HCT116 (cell line): ENCODE results near the gene FAM193A. TPM values are rescaled to one million over a fixed set of nuclear protein-coding genes. Genes with fewer than 3 reads are reported as not detected.

Experiments used
- ATAC-seq: fragments of 200-7000 bp; cut with Tn5 transposase; 2 replicates; pipeline ENCODE4 v1.9.1; 2020; ENCODE audit warnings: mild to moderate bottlenecking, moderate library complexity
- BruUV-seq: library from RNA; stranded (reverse); fragments of 400-500 nt; replicated peaks from 2 replicates; lab custom pipeline; 2021; lab: Mats Ljungman, UMichigan
- CTCF ChIA-PET: fragments of 300-600 bp; sonication (Branson Sonifier 250); formaldehyde crosslinking; loops from one replicate; lab custom pipeline; 2021; ENCODE audit warnings: antibody characterized with exemption; lab: Charles Lee
- POLR2A ChIA-PET: fragments of 300-600, 350-600 bp; sonication (Branson Sonifier 250); formaldehyde crosslinking; loops from one replicate; lab custom pipeline; 2021; ENCODE audit warnings: antibody characterized with exemption; lab: Charles Lee
- RAD21 ChIA-PET, 2 experiments: fragments of 300-600 bp; sonication (Branson Sonifier 250); formaldehyde crosslinking; loops; one replicate each; lab custom pipeline; 2023; ENCODE audit warnings: low total read pairs in 2 of 2; ENCODE audit not compliant: uncharacterized antibody in 2 of 2, unreplicated experiment in 2 of 2, low non-redundant PET in 1 of 2; lab: Charles Lee
- DNase-seq: peaks from one replicate; pipeline ENCODE4 v3.0.0-alpha.2; 2010; ENCODE audit warnings: low read depth, low spot score
- H2AFZ ChIP-seq: fragments of 200-600 bp; shearing (Covaris generic), sonication (generic); 2 replicates; pipeline ENCODE4 v1.6.1; 2017; ENCODE audit warnings: low read depth, mixed run types, mixed read lengths, antibody characterized with exemption, low read length; ENCODE audit not compliant: poor library complexity, severe bottlenecking
- H3K27ac ChIP-seq: 2 replicates; pipeline ENCODE4 v1.5.1; 2012; ENCODE audit warnings: low read depth, low read length
- H3K27me3 ChIP-seq: fragments of 200-600 bp; sonication (generic); 2 replicates; pipeline ENCODE4 v1.6.1; 2016; ENCODE audit warnings: mixed run types, low read length, mixed read lengths; ENCODE audit not compliant: insufficient read depth
- H3K36me3 ChIP-seq, 2 experiments: fragments of 200-500 bp in 1 of 2; fragments of 200-600 bp in 1 of 2; sonication (Bioruptor generic) in 1 of 2; sonication (generic) in 1 of 2; 2 replicates each; pipeline versions ENCODE4 v1.5.1 to v1.6.1; 2014 to 2016; ENCODE audit warnings: low read length in 2 of 2, inconsistent platforms in 1 of 2, mixed read lengths in 1 of 2, mixed run types in 1 of 2; ENCODE audit not compliant: insufficient read depth in 2 of 2, control insufficient read depth in 1 of 2
- H3K4me1 ChIP-seq, 2 experiments: fragments of 200-600 bp in 1 of 2; sonication (generic) in 1 of 2; 2 replicates each; pipeline versions ENCODE4 v1.5.1 to v1.6.1; 2012 to 2017; ENCODE audit warnings: low read length in 2 of 2, inconsistent platforms in 1 of 2, mild to moderate bottlenecking in 1 of 2, mixed read lengths in 1 of 2, mixed run types in 1 of 2, moderate library complexity in 1 of 2; ENCODE audit not compliant: insufficient read depth in 2 of 2, control insufficient read depth in 1 of 2
- H3K4me2 ChIP-seq: fragments of 200-600 bp; sonication (generic); 2 replicates; pipeline ENCODE4 v1.6.1; 2017; ENCODE audit warnings: mixed run types, low read length, mixed read lengths
- H3K4me3 ChIP-seq, 2 experiments: fragments of 200-600 bp in 1 of 2; sonication (generic) in 1 of 2; replicated peaks in 1 of 2; 2 replicates each; pipeline ENCODE4 v1.5.1; 2011 to 2016; ENCODE audit warnings: low read length in 2 of 2, control low read depth in 1 of 2, low read depth in 1 of 2, mild to moderate bottlenecking in 1 of 2, mixed read lengths in 1 of 2, mixed run types in 1 of 2
- H3K79me2 ChIP-seq: fragments of 200-600 bp; sonication (generic); 2 replicates; pipeline ENCODE4 v1.6.1; 2017; ENCODE audit warnings: mild to moderate bottlenecking, mixed run types, low read length, moderate library complexity, mixed read lengths; ENCODE audit not compliant: insufficient read depth
- H3K9ac ChIP-seq: fragments of 200-600 bp; sonication (generic); 2 replicates; pipeline ENCODE4 v1.6.1; 2016; ENCODE audit warnings: low read length, mixed read lengths
- H3K9me2 ChIP-seq: fragments of 200-600 bp; sonication (generic), shearing (Covaris generic); 2 replicates; pipeline ENCODE4 v1.6.1; 2017; ENCODE audit warnings: mixed run types, mild to moderate bottlenecking, moderate library complexity; ENCODE audit not compliant: insufficient read depth
- H3K9me3 ChIP-seq, 2 experiments: fragments of 200-500 bp in 1 of 2; fragments of 200-600 bp in 1 of 2; sonication (Bioruptor generic) in 1 of 2; sonication (generic) in 1 of 2; 2 replicates each; pipeline ENCODE4 v1.6.1; 2014 to 2017; ENCODE audit warnings: low read length in 2 of 2, mixed read lengths in 2 of 2, inconsistent platforms in 1 of 2, low read depth in 1 of 2, mild to moderate bottlenecking in 1 of 2, mixed run types in 1 of 2, moderate library complexity in 1 of 2; ENCODE audit not compliant: control insufficient read depth in 1 of 2, insufficient read depth in 1 of 2
- H4K20me1 ChIP-seq: fragments of 200-600 bp; sonication (generic), shearing (Covaris generic); 2 replicates; pipeline ENCODE4 v1.6.1; 2017; ENCODE audit warnings: mixed run types, mild to moderate bottlenecking, moderate library complexity; ENCODE audit not compliant: insufficient read depth
- ATF3 ChIP-seq: IDR thresholded peaks from 2 replicates; pipeline ENCODE4 v1.6.1; 2012
- CBX3 ChIP-seq: IDR thresholded peaks from 2 replicates; pipeline ENCODE4 v1.6.1; 2012; ENCODE audit warnings: low read depth
- CTCF ChIP-seq, 3 experiments: fragments of 200-600 bp in 1 of 3; sonication (generic) in 1 of 3; IDR thresholded peaks in 2 of 3; conservative IDR thresholded peaks in 1 of 3; 2 replicates each; pipeline ENCODE4 v1.5.1; 2012 to 2017; ENCODE audit warnings: low read depth in 2 of 3, low read length in 2 of 3, antibody characterized with exemption in 1 of 3, borderline replicate concordance in 1 of 3, control low read depth in 1 of 3, mild to moderate bottlenecking in 1 of 3, mixed read lengths in 1 of 3, mixed run types in 1 of 3, moderate library complexity in 1 of 3; ENCODE audit not compliant: insufficient read depth in 1 of 3
- EGR1 ChIP-seq: IDR thresholded peaks from 2 replicates; pipeline ENCODE4 v1.6.1; 2012; ENCODE audit warnings: low read depth
- ELF1 ChIP-seq: IDR thresholded peaks from 2 replicates; pipeline ENCODE4 v1.6.1; 2012; ENCODE audit warnings: low read depth, borderline replicate concordance
- EZH2 ChIP-seq: fragments of 200-600 bp; sonication (generic); IDR thresholded peaks from 2 replicates; pipeline ENCODE4 v1.6.1; 2017; ENCODE audit warnings: antibody characterized with exemption, mixed run types
- EZH2phosphoT487 ChIP-seq: fragments of 200-600 bp; IDR thresholded peaks from 2 replicates; pipeline ENCODE4 v1.6.1; 2018; ENCODE audit warnings: antibody characterized with exemption, borderline replicate concordance
- JUND ChIP-seq: IDR thresholded peaks from 2 replicates; pipeline ENCODE4 v1.6.1; 2012
- MAX ChIP-seq: IDR thresholded peaks from 2 replicates; pipeline ENCODE4 v1.6.1; 2012
- POLR2A ChIP-seq: IDR thresholded peaks from 2 replicates; pipeline ENCODE4 v1.7.0; 2011; ENCODE audit warnings: borderline replicate concordance; ENCODE audit not compliant: insufficient read depth, insufficient read length; ENCODE audit errors: extremely low read depth
- POLR2AphosphoS5 ChIP-seq: IDR thresholded peaks from 2 replicates; pipeline ENCODE4 v1.6.1; 2011; ENCODE audit warnings: mild to moderate bottlenecking, low read depth, low read length, moderate library complexity
- RAD21 ChIP-seq: IDR thresholded peaks from 2 replicates; pipeline ENCODE4 v1.6.1; 2012; ENCODE audit warnings: low read depth, mild to moderate bottlenecking
- SIN3A ChIP-seq: IDR thresholded peaks from 2 replicates; pipeline ENCODE4 v1.6.1; 2012; ENCODE audit warnings: low read depth
- SP1 ChIP-seq: IDR thresholded peaks from 2 replicates; pipeline ENCODE4 v1.6.1; 2012; ENCODE audit warnings: low read depth
- TCF7L2 ChIP-seq: IDR thresholded peaks from 2 replicates; pipeline ENCODE4 v1.7.0; 2011; ENCODE audit warnings: borderline replicate concordance, inconsistent platforms; ENCODE audit not compliant: insufficient read depth, insufficient read length; ENCODE audit errors: extremely low read depth
- YY1 ChIP-seq: IDR thresholded peaks from 2 replicates; pipeline ENCODE4 v1.6.1; 2011; ENCODE audit warnings: low read length, low read depth, moderate library complexity, mild to moderate bottlenecking; ENCODE audit not compliant: insufficient replicate concordance; ENCODE audit errors: extremely low read depth
- ZBTB33 ChIP-seq: IDR thresholded peaks from 2 replicates; pipeline ENCODE4 v1.6.1; 2011; ENCODE audit warnings: mild to moderate bottlenecking, low read length, moderate library complexity; ENCODE audit not compliant: insufficient replicate concordance; ENCODE audit errors: extremely low read depth
- ZFX ChIP-seq: fragments of 450-650 bp; IDR thresholded peaks from 2 replicates; pipeline ENCODE4 v1.6.1; 2017
- intact Hi-C: fragments of 100-400 bp; cut with micrococcal nuclease; formaldehyde crosslinking; loops from 2 replicates; pipeline ENCODE4 v1.10.0; 2022
- total RNA-seq: library from RNA; stranded (reverse); gene quantifications from one replicate; pipeline ENCODE4 v1.2.1, GENCODE V29; 2021; ENCODE audit not compliant: unreplicated experiment

FAM193A gene
- total RNA-seq, 1 experiment from 2014 or later, result 15.7 TPM

DNA sequence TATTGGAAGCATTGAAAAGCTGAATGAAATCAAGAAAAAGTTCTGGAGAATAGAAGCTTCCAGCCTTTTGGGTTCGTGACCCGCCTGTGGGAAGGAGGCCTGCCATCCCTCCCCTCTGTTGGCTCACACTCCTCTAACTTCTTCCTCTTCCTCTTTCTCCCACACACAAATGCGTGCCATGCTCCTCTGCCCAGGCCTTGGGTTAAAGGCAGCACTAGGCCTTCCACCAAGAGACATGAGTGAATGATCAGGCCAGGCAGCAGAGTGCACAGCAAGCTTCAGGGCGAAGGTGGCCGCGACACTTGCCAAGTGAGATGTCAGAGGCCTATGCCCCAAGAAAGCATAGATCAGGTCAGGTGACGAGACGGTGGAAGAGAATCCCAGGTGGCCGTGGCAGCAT, 38.4 kb downstream of the FAM193A start:
- CTCF ChIA-PET, result no interaction called here
- ATAC-seq (no peak), DNase-seq (no peak)
- no peak overlapping the region for H3K27ac ChIP-seq
- H3K4me3 ChIP-seq, result no peak overlapping the region
- no peaks in the 10 kb centered on the region for H3K36me3 ChIP-seq
- intact Hi-C loops, result no loop called here
- peaks cover 95% of the 10 kb centered on the region for H3K79me2 ChIP-seq
- no peak overlapping the region for H2AFZ ChIP-seq
- no peaks in the 10 kb centered on the region for H3K27me3 ChIP-seq
- POLR2A ChIA-PET, result no interaction called here
- no peaks in the 10 kb centered on the region for H4K20me1 ChIP-seq
- no peaks in the 10 kb centered on the region for H3K9me3 ChIP-seq
- no peak for TF ChIP-seq EZH2phosphoT487
- no peak for TF ChIP-seq ZBTB33
- TF ChIP-seq MAX, result no peak
- no peak for TF ChIP-seq POLR2A
- TF ChIP-seq ZFX, result no peak
- TF ChIP-seq POLR2AphosphoS5, result no peak
- TF ChIP-seq ATF3, result no peak
- no peak for TF ChIP-seq EZH2
- TF ChIP-seq SIN3A, result no peak
- TF ChIP-seq EGR1, result no peak
- no peak for TF ChIP-seq ELF1
- no peak for TF ChIP-seq YY1
- no peak for TF ChIP-seq TCF7L2
- TF ChIP-seq SP1, result no peak
- no peak for TF ChIP-seq RAD21
- TF ChIP-seq CTCF (IDR thresholded peaks at IDR 0.05 in 2 of 3, conservative IDR thresholded peaks at IDR 0.05 in 1 of 3; ENCODE audit: borderline replicate concordance in 1 of 3, insufficient read depth in 1 of 3, low read depth in 2 of 3, low read length in 2 of 3), result no peak
- TF ChIP-seq JUND, result no peak
- no peak for TF ChIP-seq CBX3
- peaks cover 0 to 3% of the 10 kb centered on the region in 2 experiments; a peak in 1 of 4 replicates for H3K4me1 ChIP-seq
- BruUV-seq, result no TSS peak
- no peaks in the 10 kb centered on the region for H3K9me2 ChIP-seq
- H3K4me2 ChIP-seq, result no peak overlapping the region
- RAD21 ChIA-PET, result no interaction called here
- no peak overlapping the region for H3K9ac ChIP-seq
